Right atrium auricular region (tissue), 2 donors: ENCODE measurements around the gene CAMK4. TPM values are rescaled to one million over a fixed set of nuclear protein-coding genes. Genes with fewer than 3 reads are reported as not detected.
"Not testable (repeated sequence)": the region's sequence is repeated elsewhere in the genome, so short reads cannot be mapped to it uniquely, and the experiment has no call there.

Experiments used
- DNase-seq: peaks from one replicate; pipeline ENCODE4 v3.0.0-alpha.2; 2019; ENCODE audit warnings: low spot score
- H3K27ac ChIP-seq, 2 donors: fragments of 200-600 bp; sonication (generic); 1 replicate in 1 of 2; 2 replicates in 1 of 2; pipeline ENCODE4 v1.5.1; 2016 to 2019
- H3K27me3 ChIP-seq, 2 donors: fragments of 200-600 bp; sonication (generic); one replicate each; pipeline versions ENCODE4 v1.5.1 to v1.6.0; 2017 to 2019
- H3K36me3 ChIP-seq: fragments of 200-600 bp; sonication (generic); one replicate; pipeline ENCODE4 v1.5.1; 2016
- H3K4me1 ChIP-seq, 2 donors: fragments of 200-600 bp; sonication (generic); one replicate each; pipeline versions ENCODE4 v1.5.1 to v1.6.0; 2017 to 2019
- H3K4me3 ChIP-seq, 2 donors: fragments of 200-600 bp; sonication (generic); 1 replicate in 1 of 2; 2 replicates in 1 of 2; pipeline ENCODE4 v1.5.1; 2017 to 2019; ENCODE audit warnings: mild to moderate bottlenecking in 1 of 2, moderate library complexity in 1 of 2
- H3K9me3 ChIP-seq, 2 donors: fragments of 200-600 bp; sonication (generic); one replicate each; pipeline ENCODE4 v1.5.1; 2019
- CTCF ChIP-seq, 2 donors: fragments of 200-600 bp; sonication (generic); IDR thresholded peaks; one replicate each; pipeline ENCODE4 v1.5.1; 2019; ENCODE audit warnings: antibody characterized with exemption in 2 of 2
- total RNA-seq, 2 donors: library from RNA; depleted of rRNA; stranded (reverse); fragments of >200 nt; gene quantifications; one replicate each; pipeline ENCODE4 v1.1.0, GENCODE V29; 2016

CAMK4 gene
- total RNA-seq, 2 donors from 2014 or later = 0.11 to 0.67 TPM

DNA sequence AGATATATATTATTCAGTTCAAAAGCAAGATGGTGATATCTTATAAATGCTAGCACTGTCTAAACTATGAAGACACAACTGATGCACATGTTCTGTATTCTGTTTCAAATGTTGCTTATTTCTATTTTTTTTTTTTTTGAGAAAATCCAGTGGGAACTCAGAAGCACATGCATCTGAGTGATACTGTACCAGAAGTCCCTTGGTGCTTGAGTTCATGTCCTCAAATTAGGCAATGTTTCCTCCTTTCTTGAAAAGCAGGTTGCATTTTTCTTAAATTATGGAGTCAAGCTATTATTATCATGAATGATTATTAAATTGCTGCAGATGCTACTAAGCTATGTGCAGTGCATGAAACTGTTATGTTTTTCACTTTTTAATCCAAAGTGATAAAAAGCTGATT lies 70.4 kb downstream of the CAMK4 start:
- Histone ChIP-seq H3K9me3 (no peaks in the 10 kb centered on the region), H3K4me3 (no peak overlapping the region), H3K36me3 (no peaks in the 10 kb centered on the region), H3K4me1 (no peaks in the 10 kb centered on the region), H3K27ac (no peak overlapping the region), H3K27me3 (no peaks in the 10 kb centered on the region)
- TF ChIP-seq CTCF (IDR thresholded peaks at IDR 0.05) = no peak
- no peak for DNase-seq

- no peak for TF ChIP-seq CTCF (IDR thresholded peaks at IDR 0.05)
- Histone ChIP-seq H3K4me1 (no peaks in the 10 kb centered on the region), H3K4me3 (no peak overlapping the region), H3K36me3 (no peaks in the 10 kb centered on the region), H3K27ac (no peak overlapping the region), H3K9me3 (no peaks in the 10 kb centered on the region), H3K27me3 (no peaks in the 10 kb centered on the region)
- DNase-seq = no peak
Observed at GRCh38 chr5:111295649-111296048, 71.5 kb downstream of the CAMK4 start.

- Histone ChIP-seq H3K9me3 (no peaks in the 10 kb centered on the region), H3K27me3 (no peaks in the 10 kb centered on the region), H3K27ac (no peak overlapping the region), H3K36me3 (no peaks in the 10 kb centered on the region), H3K4me1 (no peaks in the 10 kb centered on the region), H3K4me3 (no peak overlapping the region)
- no peak for DNase-seq
- no peak for TF ChIP-seq CTCF (IDR thresholded peaks at IDR 0.05)
Observed at GRCh38 chr5:111296570-111296969, 72.4 kb downstream of the CAMK4 start.

GRCh38 chr5:111299067-111299481 lies 74.9 kb downstream of the CAMK4 start:
- no peak for DNase-seq
- Histone ChIP-seq H3K4me3 (no peak overlapping the region), H3K9me3 (no peaks in the 10 kb centered on the region), H3K4me1 (no peaks in the 10 kb centered on the region), H3K27me3 (no peaks in the 10 kb centered on the region), H3K27ac (no peak overlapping the region), H3K36me3 (no peaks in the 10 kb centered on the region)
- TF ChIP-seq CTCF (IDR thresholded peaks at IDR 0.05) = no peak

DNA sequence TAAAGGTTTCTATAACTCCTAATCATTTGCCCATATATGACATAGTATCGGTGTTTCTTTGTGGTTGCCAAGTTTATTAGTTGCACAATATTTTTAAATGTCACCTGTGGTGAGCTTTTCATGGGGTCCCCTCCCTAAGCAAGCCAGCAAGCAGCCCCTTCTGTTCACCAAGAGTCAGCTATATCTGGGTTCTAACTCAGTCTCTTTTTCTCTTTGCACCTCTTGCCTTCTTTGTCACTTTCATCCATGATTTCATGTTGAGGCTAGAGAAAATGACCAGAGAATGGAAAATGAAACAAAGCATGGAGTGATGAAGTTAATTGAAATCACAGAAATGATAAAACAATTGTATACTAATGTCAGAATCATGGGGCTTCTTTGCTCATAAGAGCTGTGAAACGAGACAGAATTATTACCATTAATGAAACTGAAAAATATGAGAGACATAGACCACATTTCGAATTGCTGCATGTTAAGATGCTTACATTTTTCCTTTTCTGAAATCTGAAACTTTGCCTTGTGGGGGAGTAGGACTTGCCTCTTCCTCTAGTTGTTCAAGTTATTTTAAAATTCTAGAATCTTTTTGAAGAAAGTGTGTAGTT lies 75.7 kb downstream of the CAMK4 start:
- Histone ChIP-seq H3K36me3 (no peaks in the 10 kb centered on the region), H3K4me3 (no peak overlapping the region), H3K27ac (no peak overlapping the region), H3K4me1 (no peaks in the 10 kb centered on the region), H3K9me3 (no peaks in the 10 kb centered on the region), H3K27me3 (no peaks in the 10 kb centered on the region)
- no peak for TF ChIP-seq CTCF (IDR thresholded peaks at IDR 0.05)
- DNase-seq = no peak

DNA sequence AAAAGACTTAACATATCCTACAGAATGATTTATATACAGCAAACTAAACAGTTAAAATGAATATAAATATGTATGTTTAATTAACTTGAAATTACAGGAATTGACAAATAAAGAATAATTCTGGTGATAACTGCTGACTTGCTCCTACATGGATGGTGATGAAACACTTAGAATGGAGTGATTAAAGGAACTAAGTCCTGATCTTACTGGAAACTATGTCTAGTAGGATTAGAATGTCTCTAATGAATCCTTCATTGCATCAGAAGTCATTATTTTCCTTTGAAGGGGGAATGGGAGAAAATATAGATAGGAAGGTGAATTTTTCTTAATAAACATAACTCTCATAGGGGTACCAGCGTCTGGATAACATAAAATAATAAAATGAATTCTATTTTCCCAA lies 77.1 kb downstream of the CAMK4 start:
- H3K27me3 ChIP-seq = no peaks in the 10 kb centered on the region
- H3K27ac ChIP-seq = no peak overlapping the region
- no peaks in the 10 kb centered on the region for H3K9me3 ChIP-seq
- H3K36me3 ChIP-seq = no peaks in the 10 kb centered on the region
- no peak for TF ChIP-seq CTCF (IDR thresholded peaks at IDR 0.05)
- no peak for DNase-seq
- no peak overlapping the region for H3K4me3 ChIP-seq
- H3K4me1 ChIP-seq = no peaks in the 10 kb centered on the region

DNA sequence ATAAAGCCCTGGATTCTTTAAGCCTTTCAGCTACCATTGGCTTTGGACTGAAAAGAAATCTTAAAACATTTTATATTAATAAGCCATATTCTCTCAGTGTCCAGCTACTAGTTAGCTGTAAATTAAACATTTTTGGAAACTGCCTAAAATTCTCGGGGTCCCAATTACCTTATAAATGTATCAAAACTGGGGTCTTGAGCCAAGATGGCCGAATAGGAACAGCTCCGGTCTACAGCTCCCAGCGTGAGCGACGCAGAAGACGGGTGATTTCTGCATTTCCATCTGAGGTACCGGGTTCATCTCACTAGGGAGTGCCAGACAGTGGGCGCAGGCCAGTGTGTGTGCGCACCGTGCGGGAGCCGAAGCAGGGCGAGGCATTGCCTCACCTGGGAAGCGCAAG lies 77.9 kb downstream of the CAMK4 start:
- not testable (repeated sequence) for H3K27ac ChIP-seq, H3K4me1 ChIP-seq, H3K9me3 ChIP-seq, DNase-seq, H3K27me3 ChIP-seq, H3K36me3 ChIP-seq, H3K4me3 ChIP-seq
